T-helper 1 cell treated with Interleukin-12 subunit alpha and Interleukin-12 subunit beta and Interleukin-4 antibody, amounts not matched to agents 30 ng/mL and 1 ng/mL, for 36 hours (primary cell): ENCODE measurements around the gene NEK8. TPM values are rescaled to one million over a fixed set of nuclear protein-coding genes. Genes with fewer than 3 reads are reported as not detected.
"Not testable (repeated sequence)": the region's sequence is repeated elsewhere in the genome, so short reads cannot be mapped to it uniquely, and the experiment has no call there.

Experiments used
- intact Hi-C: fragments of 100-400 bp; cut with micrococcal nuclease; formaldehyde crosslinking; loops from one replicate; pipeline ENCODE4 v1.15.1; 2024
- total RNA-seq: library from RNA; stranded (reverse); gene quantifications from 2 replicates; pipeline ENCODE4 v1.2.3, GENCODE V29; 2022

NEK8 gene
- total RNA-seq, 1 donor from 2014 or later = 6.5 TPM

- intact Hi-C loops = no loop called here
Observed at GRCh38 chr17:28759256-28759865, 30.8 kb downstream of the NEK8 start.

GRCh38 chr17:28760601-28761562 lies 32.3 kb downstream of the NEK8 start:
- intact Hi-C loops = no loop called here

DNA sequence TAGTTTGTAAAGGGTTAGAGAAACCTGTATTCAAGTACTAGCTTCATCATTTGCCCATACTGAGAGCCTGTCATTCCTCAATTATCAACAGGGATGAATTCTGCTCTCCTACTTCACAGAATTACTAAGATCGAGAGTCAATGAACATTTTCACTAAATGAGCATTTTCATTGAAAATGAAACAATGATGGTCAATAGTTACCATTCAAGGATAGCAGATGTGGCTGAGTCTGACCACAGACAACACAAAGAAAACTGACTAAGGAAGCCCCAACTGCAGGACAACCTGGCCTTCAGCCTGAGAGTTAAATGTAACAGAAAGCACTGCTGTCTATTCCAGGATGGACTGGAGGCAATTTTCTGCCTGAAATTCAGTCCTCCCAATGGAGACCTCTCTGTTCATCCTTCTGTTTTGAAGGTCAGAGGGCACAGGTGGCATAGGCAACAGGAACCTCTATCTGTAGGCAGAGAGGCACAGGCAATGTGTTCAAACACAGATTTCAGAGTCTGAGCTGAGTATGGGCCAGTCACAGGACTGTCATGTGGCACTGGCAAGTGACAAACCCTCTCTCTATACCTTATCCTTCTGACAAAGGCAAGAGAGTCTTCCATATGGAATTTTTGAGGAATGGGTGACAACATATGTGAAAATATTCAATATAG lies 34.7 kb downstream of the NEK8 start:
- intact Hi-C loops = loop anchor here (1.0 kb wide), 6 partner anchors 36 to 189 kb away; partner anchors contain the start of genes DHRS13 and FAM222B

GRCh38 chr17:28763804-28764266 lies 35.2 kb downstream of the NEK8 start:
- intact Hi-C loops = loop anchor here (1.0 kb wide), 6 partner anchors 37 to 188 kb away; partner anchors contain the start of genes DHRS13 and FAM222B

- intact Hi-C loops = no loop called here
Observed at GRCh38 chr17:28765038-28765437, 36.5 kb downstream of the NEK8 start.

DNA sequence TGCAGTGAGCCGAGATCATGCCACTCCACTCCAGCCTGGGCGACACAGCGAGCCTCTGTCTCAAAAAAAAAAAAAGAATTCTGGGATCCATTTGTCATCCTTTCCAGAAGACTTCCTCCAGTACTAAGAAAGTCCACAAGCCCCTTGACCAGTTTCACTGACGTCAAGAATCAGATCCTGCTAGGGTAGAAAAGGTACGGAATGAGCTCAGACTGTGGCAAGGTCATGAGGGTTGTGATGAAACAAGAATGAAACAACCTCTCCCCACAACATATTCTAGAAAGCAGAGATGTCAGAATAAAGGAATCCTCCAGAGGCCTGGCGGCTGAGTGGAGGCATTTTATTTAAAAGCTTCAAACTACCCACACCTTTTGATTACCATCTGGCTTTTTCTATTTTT lies 45.1 kb downstream of the NEK8 start:
- intact Hi-C loops = no loop called here

DNA sequence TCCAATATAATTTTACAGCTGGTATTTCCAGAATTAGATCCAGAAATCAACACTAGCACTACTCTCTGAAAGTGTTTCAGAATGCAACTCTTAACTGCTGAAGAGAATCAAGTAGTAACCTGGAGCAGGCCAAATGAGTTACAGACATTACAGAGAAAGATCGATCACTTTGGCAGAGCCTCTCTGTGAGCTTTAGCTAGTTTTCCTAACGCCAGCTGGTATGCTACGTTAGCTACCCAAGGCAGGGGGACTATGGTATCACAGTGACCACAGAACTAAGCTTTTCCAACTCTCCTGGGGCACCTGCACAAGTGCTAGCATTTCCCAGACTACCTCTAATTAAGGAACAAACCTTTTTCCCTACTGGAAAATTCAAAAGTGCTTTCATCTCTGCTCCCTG lies 45.6 kb downstream of the NEK8 start:
- intact Hi-C loops = no loop called here

DNA sequence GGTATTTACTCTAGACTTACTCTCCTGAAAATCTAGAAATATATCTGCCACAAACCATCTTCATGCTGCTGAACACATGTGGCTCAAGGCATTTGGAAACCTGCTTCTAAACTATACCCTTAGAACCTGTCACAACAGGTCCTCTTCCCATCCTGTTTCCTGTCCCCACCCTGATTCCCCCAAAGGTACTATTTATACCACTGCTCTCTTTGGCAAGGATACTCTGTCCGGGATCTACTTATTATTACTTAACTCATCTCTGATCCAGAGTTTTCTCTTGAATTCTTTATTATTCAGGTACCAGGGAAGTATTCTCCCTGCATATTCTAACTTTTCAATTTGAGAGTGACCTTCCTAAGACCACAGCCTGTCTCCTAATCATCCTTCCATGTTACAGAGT lies 48.6 kb downstream of the NEK8 start:
- intact Hi-C loops = no loop called here

DNA sequence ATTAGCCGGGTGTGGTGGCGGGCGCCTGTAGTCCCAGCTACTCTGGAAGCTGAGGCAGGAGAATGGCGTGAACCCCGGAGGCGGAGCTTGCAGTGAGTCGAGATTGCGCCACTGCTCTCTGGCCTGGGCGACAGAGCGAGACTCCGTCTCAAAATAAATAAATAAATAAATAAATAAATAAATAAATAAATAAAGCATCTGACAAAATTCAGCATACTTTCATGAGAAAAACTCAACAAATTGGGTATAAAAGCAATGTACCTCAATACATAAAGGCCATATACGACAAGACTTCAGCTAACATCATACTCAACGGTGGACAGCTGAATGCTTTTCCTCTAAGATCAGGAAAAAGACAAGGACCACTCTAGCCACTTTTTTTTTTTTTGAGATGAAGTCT lies 51.0 kb downstream of the NEK8 start:
- intact Hi-C loops = not testable (repeated sequence)

DNA sequence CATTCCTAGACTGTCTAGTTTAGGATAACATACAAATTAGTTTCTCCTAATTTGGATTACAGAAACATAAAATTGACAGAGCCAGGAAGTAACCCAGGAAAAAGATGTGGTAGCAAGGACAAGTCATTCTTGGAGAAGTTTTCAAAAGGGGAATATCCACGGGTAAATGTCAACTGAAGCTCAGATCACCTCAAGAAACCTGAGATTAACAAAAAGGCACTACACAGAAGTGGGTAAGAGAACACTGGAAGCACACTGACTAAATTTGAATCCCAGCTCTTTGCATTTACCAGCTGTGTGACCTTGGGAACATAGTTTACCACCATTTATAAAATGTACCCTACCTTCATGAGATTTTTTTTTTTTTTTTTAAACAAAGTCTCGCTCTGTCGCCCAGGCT lies 54.6 kb downstream of the NEK8 start:
- intact Hi-C loops = no loop called here

GRCh38 chr17:28788100-28788499 lies 59.5 kb downstream of the NEK8 start:
- intact Hi-C loops = no loop called here

Other genes with a start within 250 kb of the NEK8 start
- gene FOXN1, start 222.4 kb upstream of the NEK8 start, total RNA-seq = not detected in 2 replicates
- 138 and 160 TPM in 2 replicates for gene UNC119, start 176.2 kb upstream of the NEK8 start, total RNA-seq
- gene PIGS, start 157.3 kb upstream of the NEK8 start, total RNA-seq = 71.9 and 73.6 TPM in 2 replicates
- 142 and 146 TPM in 2 replicates for gene ALDOC, start 151.9 kb upstream of the NEK8 start, total RNA-seq
- gene SPAG5, start 129.8 kb upstream of the NEK8 start, total RNA-seq = 96.4 and 101 TPM in 2 replicates
- gene RSKR, start 114.6 kb upstream of the NEK8 start, total RNA-seq = 31.8 and 32.1 TPM in 2 replicates
- gene BLTP2, start 83.6 kb upstream of the NEK8 start, total RNA-seq = 162 and 172 TPM in 2 replicates
- gene SDF2, start 66.9 kb upstream of the NEK8 start, total RNA-seq = 49.9 TPM in 2 replicates
- 95.8 and 104 TPM in 2 replicates for gene SUPT6H, start 66.6 kb upstream of the NEK8 start, total RNA-seq
- gene PROCA1, start 16.9 kb upstream of the NEK8 start, total RNA-seq = 5.3 and 7.1 TPM in 2 replicates
- 9.0 and 9.4 TPM in 2 replicates for gene RAB34, start 10.9 kb upstream of the NEK8 start, total RNA-seq
- 1,587 and 1,609 TPM in 2 replicates for gene RPL23A, start 8.8 kb upstream of the NEK8 start, total RNA-seq
- 1.1 and 1.2 TPM in 2 replicates for gene TLCD1, start 2.6 kb upstream of the NEK8 start, total RNA-seq
- gene TRAF4, start 15.2 kb downstream of the NEK8 start, total RNA-seq = 106 and 108 TPM in 2 replicates
- 23.9 and 24.2 TPM in 2 replicates for gene FAM222B, start 114.0 kb downstream of the NEK8 start, total RNA-seq
- 46.1 and 46.9 TPM in 2 replicates for gene ERAL1, start 126.2 kb downstream of the NEK8 start, total RNA-seq
- gene FLOT2, start 168.9 kb downstream of the NEK8 start, total RNA-seq = 150 and 151 TPM in 2 replicates
- 22.8 and 26.1 TPM in 2 replicates for gene DHRS13, start 174.3 kb downstream of the NEK8 start, total RNA-seq
- gene PHF12, start 222.7 kb downstream of the NEK8 start, total RNA-seq = 73.3 and 78.5 TPM in 2 replicates